ENCODE measurements around the gene ILKAP. TPM values are rescaled to one million over a fixed set of nuclear protein-coding genes. Genes with fewer than 3 reads are reported as not detected.

The ILKAP gene
- total RNA-seq, 1 experiment from 2014 or later, result 41.5 TPM

DNA sequence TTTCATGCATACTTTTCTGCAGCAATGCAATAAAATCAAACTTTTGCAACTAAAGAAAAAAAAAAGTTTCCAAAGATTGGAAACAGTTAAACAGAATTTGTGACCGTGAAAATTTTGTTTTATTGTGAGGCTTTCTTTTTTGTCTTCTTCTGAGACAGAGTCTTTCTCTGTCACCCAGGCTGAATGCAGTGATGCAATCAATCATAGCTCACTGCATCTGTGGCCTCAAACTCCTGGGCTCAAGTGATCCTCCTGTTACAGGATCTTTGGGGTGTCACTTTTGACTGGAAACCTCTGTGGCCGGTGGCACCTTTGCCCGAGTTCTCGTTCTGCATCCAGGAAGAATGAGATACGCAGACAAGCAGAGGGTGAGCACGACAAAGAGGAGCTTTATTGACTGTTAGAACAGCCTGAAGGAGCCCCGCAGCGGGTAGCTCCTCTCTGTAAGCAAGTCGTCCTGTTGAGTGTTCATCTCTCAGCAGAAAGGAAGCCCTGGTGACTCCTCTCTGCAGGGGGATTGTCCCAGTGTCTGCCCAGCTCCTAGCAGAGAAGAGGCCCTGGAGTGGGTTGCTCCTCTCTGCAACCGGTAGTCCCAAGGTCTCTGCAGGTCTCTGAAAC is 16.9 kb upstream of the ILKAP start:
- no peak for DNase-seq
- no CpG with 5 or more reads among the region's 10 CpGs for WGBS (ENCODE audit: extremely low coverage, insufficient read length, low lambda C conversion rate)
- no peak for TF ChIP-seq CTCF (conservative IDR thresholded peaks at IDR 0.05)
- no peaks in the 10 kb centered on the region; a peak in 1 of 5 replicates for H3K9me3 Mint-ChIP-seq
- Histone ChIP-seq H3K9ac (ENCODE audit: extremely low read depth, insufficient read length, low read length) (no peak overlapping the region), H3K27ac (ENCODE audit: insufficient read length, low read depth, low read length) (no peak overlapping the region), H3K4me2 (ENCODE audit: insufficient read depth, insufficient read length, low read length) (no peak overlapping the region), H2BK15ac (ENCODE audit: low read depth, low read length) (no peak overlapping the region), H3K14ac (ENCODE audit: insufficient read depth, low read length) (no peak overlapping the region), H4K91ac (ENCODE audit: insufficient read length, low read depth, low read length) (no peak overlapping the region), H3K79me2 (ENCODE audit: insufficient read depth, low read length) (no peaks in the 10 kb centered on the region), H3K23me2 (ENCODE audit: insufficient read length, low read depth, low read length, poor library complexity, severe bottlenecking) (no peaks in the 10 kb centered on the region), H3K18ac (ENCODE audit: insufficient read length, low read depth, low read length) (no peak overlapping the region), H3T11ph (ENCODE audit: low read length) (no peak overlapping the region), H3K9me3 (ENCODE audit: control insufficient read depth, low read depth, low read length) (no peaks in the 10 kb centered on the region), H2AFZ (ENCODE audit: low read length) (no peak overlapping the region), H3K56ac (ENCODE audit: insufficient read length, low read depth, low read length) (no peak overlapping the region), H4K5ac (ENCODE audit: insufficient read length, low read depth, low read length) (no peak overlapping the region), H4K20me1 (ENCODE audit: control insufficient read depth, insufficient read depth, insufficient read length) (no peaks in the 10 kb centered on the region), H3K4ac (ENCODE audit: low read depth, low read length) (no peak overlapping the region), H3K27me3 (ENCODE audit: insufficient read depth, low read length) (no peaks in the 10 kb centered on the region), H2AK5ac (ENCODE audit: insufficient read length, low read length) (no peak overlapping the region), H4K8ac (replicated peaks; ENCODE audit: insufficient read length, low read depth, low read length) (no peak overlapping the region), H3K79me1 (ENCODE audit: insufficient read depth, low read depth, low read length, poor library complexity, severe bottlenecking) (no peaks in the 10 kb centered on the region), H2BK120ac (ENCODE audit: low read depth, low read length, poor library complexity, severe bottlenecking) (no peak overlapping the region), H2BK5ac (ENCODE audit: insufficient read length, low read length) (no peak overlapping the region), H3K23ac (ENCODE audit: insufficient read length, low read depth, low read length) (no peak overlapping the region), H2BK12ac (ENCODE audit: insufficient read length, low read depth, low read length) (no peak overlapping the region), H3K4me1 (ENCODE audit: insufficient read depth, low read length) (no peaks in the 10 kb centered on the region; the same call in 1 of the 2 replicates), H2BK20ac (ENCODE audit: low read depth, low read length, poor library complexity, severe bottlenecking) (no peak overlapping the region)
- H3K36me3 Mint-ChIP-seq (ENCODE audit: insufficient read depth in 1 of 3, low read depth in 3 of 3), result no peaks in the 10 kb centered on the region; a peak in 1 of 7 replicates
- H3K27me3 Mint-ChIP-seq (ENCODE audit: low read depth), result no peaks in the 10 kb centered on the region; the same call in 1 of the 2 replicates
- no peak overlapping the region for H3K27ac Mint-ChIP-seq
- H3K4me3 Mint-ChIP-seq, result no peak overlapping the region
- peaks cover 12 to 14% of the 10 kb centered on the region in 2 experiments for H3K4me1 Mint-ChIP-seq

Data from H9 (cell line).